Fibroblast of villous mesenchyme (primary cell): Measurements from ENCODE around the gene USP48. TPM values are rescaled to one million over a fixed set of nuclear protein-coding genes. Genes with fewer than 3 reads are reported as not detected.

ENCODE experiments used
- DNase-seq: peaks from one replicate; pipeline ENCODE4 v3.0.0-alpha.2; 2010; ENCODE audit warnings: low read depth
- H3K4me3 ChIP-seq: 2 replicates; pipeline ENCODE4 v1.5.1; 2011; ENCODE audit warnings: low read depth, mild to moderate bottlenecking, low read length
- CTCF ChIP-seq: IDR thresholded peaks from 2 replicates; pipeline ENCODE4 v1.5.1; 2012; ENCODE audit warnings: low read depth, mild to moderate bottlenecking, low read length; ENCODE audit not compliant: insufficient read depth
- total RNA-seq: library from RNA; depleted of rRNA; stranded (reverse); fragments of >200 nt; gene quantifications from 2 replicates; pipeline ENCODE4 v1.2.3, GENCODE V29; 2012

The USP48 gene
- total RNA-seq, 1 donor, result 52.2 TPM

DNA sequence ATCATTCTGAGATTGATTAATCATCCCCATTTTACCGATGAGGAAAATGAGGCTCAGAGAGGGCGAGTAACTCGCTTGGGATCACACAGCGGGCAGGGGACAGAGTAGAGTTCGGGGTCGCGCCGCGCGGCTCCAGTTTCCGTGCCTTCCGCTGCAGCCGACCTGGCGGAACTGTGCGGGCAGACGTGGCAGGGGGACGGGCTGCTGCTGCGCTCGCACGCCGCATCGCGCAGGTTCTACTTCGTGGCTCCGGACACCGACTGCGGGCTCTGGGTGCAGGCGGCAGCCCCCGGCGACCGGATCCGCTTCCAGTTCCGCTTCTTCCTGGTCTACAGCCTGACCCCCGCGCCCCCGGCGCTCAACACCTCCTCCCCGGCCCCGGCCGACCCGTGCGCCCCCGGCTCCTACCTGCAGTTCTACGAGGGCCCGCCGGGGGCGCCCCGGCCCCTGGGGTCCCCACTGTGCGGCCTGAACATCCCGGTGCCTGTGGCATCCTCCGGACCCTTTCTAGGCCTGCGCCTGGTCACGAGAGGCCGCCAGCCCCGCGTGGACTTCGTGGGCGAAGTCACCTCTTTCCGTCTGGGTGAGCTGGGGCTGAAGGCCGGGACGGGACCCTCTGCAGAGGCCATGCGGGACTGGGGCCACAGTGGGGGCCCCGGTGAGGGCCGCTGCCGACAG, 31.4 kb upstream of the USP48 start:
- DNase-seq, result peak; percentile 22
- H3K4me3 ChIP-seq, result peak overlapping the region; percentile 52
- peak; percentile 69 for TF ChIP-seq CTCF

DNA sequence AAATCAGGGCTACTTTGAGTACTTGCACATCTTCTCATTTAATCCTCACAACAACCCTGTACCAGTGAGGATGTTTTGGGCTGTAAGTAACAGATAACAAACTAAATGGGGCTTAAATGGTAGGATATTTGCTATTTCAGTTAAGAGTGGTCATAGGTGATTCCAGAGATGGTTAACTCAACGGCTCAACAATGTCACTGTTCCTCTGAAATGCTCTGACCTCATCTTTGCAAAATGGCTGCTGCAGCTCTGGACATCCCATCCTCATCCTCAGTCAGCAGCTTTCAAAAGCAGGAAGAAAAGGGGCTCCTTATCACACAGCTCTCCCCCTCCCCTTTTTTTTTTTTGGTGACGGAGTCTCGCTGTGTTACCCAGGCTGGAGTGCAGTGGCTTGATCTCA, 30.6 kb upstream of the USP48 start:
- DNase-seq, result no peak
- no peak overlapping the region for H3K4me3 ChIP-seq
- TF ChIP-seq CTCF, result no peak

- no peak for TF ChIP-seq CTCF
- DNase-seq, result no peak
These were observed 28.9 kb upstream of the USP48 start, which contains the start of gene LDLRAD2 for GRCh38 chr1:21811875-21812305. Gene LDLRAD2 (plus strand): TSS chr1:21812265. CDS start chr1:21812452, 187 bp downstream.

DNA sequence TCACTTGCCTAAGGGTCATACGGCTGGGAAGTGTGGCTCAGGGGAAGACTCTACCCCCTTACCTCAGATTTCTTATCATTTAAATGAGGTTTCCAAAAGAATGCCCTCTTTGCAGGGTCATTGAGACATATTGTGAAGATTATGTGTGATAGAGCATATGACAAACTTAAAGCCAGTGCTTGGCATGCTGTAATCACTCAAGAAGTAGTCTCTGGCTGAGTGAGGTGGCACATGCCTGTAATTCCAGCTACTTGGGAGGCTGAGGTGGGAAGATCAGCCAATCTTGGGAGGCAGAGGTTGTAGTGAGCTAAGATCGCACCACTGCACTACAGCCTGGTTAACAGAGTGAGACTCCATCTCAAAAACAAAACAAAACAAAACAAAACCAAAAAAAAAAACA, 21.6 kb upstream of the USP48 start:
- no peak overlapping the region for H3K4me3 ChIP-seq
- no peak for DNase-seq
- TF ChIP-seq CTCF, result no peak

More at GRCh38 chr1:21811875-21812305, 28.9 kb upstream of the USP48 start, which contains the start of gene LDLRAD2:
- no peak within 1 kb of the TSS for H3K4me3 ChIP-seq

DNA sequence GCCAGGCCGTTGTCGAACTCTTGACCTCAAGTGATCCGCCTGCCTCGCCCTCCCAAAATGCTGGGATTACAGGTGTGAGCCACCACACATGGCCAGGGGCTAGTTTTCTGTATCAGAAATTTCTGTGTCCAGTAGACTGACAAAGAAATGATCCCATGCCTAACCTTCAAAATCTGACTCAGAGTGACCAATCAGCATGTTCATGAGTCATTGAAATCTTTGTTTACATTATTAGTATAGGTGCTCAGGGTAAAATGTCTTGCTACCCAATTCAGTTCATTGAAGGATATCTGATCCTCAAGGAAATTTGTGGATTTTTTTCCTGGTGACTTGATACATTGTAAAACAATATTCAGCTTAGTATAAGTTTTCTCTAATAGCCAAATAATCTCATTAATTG, 18.2 kb upstream of the USP48 start:
- H3K4me3 ChIP-seq, result no peak overlapping the region
- TF ChIP-seq CTCF, result no peak
- no peak for DNase-seq

DNA sequence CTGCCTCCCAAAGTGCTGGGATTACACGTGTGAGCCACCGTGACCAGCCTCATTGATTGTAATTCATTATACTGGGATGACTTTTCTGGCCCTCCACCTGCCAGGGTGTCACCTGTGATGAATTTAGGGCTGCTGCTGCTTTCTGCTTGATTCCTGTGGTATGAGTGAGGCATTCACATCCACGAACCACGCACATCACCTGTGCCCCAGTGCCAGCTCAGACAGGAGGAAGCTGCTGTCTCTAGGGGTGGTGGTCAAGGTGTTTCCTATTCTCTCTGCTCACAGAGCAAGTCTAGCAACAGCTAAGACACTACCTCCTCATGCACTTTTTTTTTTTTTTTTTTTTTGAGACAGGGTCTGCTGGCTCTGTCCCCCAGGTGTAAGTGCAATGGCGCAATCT, 16.8 kb upstream of the USP48 start:
- no peak for TF ChIP-seq CTCF
- DNase-seq, result no peak
- no peak overlapping the region for H3K4me3 ChIP-seq

GRCh38 chr1:21795075-21795474, 12.1 kb upstream of the USP48 start:
- H3K4me3 ChIP-seq, result no peak overlapping the region
- no peak for TF ChIP-seq CTCF
- no peak for DNase-seq
